Breast epithelium (tissue), 3 donors: ENCODE data around the gene CYB5D1.

Experiments used
- POLR2A ChIP-seq: fragments of 450-650 bp; IDR thresholded peaks from one replicate; pipeline ENCODE4 v1.6.1; 2016; ENCODE audit warnings: antibody characterized with exemption, mild to moderate bottlenecking, moderate library complexity
- POLR2AphosphoS5 ChIP-seq, 3 donors: sonication (generic); formaldehyde crosslinking; IDR thresholded peaks; one replicate each; pipeline ENCODE4 v1.6.1; 2017; ENCODE audit warnings: antibody characterized with exemption in 3 of 3
- TF ChIP-seq, protein P1 (sequence below), 3 donors: fragments of 450-650 bp; IDR thresholded peaks; one replicate each; pipeline ENCODE4 v1.5.1; 2016 to 2017; ENCODE audit warnings: antibody characterized with exemption in 3 of 3, mild to moderate bottlenecking in 3 of 3, moderate library complexity in 3 of 3

DNA sequence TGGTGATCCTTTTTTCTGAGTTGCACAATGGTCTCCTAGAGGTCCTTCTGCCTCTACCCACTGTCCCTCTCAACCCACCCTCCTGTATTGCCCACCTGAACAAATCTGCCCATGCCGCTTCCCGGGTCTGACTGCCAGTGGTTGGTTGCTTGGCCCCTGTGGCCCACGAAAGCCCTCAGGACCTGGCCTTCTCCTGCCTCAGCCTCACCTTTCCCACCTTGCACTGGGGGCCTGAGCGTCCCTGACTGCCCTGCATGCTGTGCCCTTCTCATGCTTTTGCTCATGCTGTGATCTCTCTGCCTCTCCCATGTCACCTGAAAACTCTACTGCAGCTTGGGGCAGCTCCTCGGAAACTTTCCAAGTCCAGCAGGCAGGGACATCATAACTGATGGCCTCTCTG lies 37.6 kb upstream of the CYB5D1 start:
- TF ChIP-seq, protein P1, sequence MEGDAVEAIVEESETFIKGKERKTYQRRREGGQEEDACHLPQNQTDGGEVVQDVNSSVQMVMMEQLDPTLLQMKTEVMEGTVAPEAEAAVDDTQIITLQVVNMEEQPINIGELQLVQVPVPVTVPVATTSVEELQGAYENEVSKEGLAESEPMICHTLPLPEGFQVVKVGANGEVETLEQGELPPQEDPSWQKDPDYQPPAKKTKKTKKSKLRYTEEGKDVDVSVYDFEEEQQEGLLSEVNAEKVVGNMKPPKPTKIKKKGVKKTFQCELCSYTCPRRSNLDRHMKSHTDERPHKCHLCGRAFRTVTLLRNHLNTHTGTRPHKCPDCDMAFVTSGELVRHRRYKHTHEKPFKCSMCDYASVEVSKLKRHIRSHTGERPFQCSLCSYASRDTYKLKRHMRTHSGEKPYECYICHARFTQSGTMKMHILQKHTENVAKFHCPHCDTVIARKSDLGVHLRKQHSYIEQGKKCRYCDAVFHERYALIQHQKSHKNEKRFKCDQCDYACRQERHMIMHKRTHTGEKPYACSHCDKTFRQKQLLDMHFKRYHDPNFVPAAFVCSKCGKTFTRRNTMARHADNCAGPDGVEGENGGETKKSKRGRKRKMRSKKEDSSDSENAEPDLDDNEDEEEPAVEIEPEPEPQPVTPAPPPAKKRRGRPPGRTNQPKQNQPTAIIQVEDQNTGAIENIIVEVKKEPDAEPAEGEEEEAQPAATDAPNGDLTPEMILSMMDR (IDR thresholded peaks at IDR 0.05): no peak
- TF ChIP-seq POLR2A: no peak
- no peak for TF ChIP-seq POLR2AphosphoS5 (IDR thresholded peaks at IDR 0.05)
